Measurements from ENCODE around the gene PDZD7.

DNA sequence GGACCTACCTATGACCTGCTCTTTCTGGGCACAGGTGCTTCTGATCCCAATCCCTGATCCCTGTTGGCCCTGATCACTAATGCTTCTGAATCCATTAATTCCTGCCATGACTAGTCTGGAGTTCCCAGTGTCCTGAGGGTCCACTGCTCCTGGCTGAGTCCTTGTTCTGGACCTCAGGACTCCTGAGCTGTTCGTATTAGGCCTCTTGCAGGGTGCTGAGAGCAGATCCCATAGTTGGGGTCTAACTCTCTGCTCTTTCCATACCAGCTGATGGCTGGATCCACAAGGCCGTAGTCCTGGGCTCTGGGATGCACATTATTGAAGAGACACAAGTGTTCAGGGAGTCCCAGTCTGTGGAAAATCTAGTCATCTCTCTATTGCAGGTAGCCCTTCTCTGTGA lies 50.6 kb downstream of the PDZD7 start:
- TF ChIP-seq TAF1 (IDR thresholded peaks at IDR 0.05; ENCODE audit: low read depth) (no peak), CTCF (IDR thresholded peaks at IDR 0.05; ENCODE audit: poor library complexity, severe bottlenecking) (no peak), EZH2 (IDR thresholded peaks at IDR 0.05; ENCODE audit: borderline replicate concordance, insufficient read depth, low read length, poor library complexity, severe bottlenecking) (no peak)

All from neural cell (in vitro differentiated cells).